HG03354 (cell line): ENCODE results near the gene RIPOR2.
"Not testable (repeated sequence)": the region's sequence is repeated elsewhere in the genome, so short reads cannot be mapped to it uniquely, and the experiment has no call there.

Experiments used
- ATAC-seq: cut with Tn5 transposase; IDR thresholded peaks from one replicate; pipeline ENCODE4 v1.9.1; 2021; ENCODE audit warnings: mild to moderate bottlenecking; ENCODE audit not compliant: unreplicated experiment, poor library complexity, severe bottlenecking

RIPOR2 gene

GRCh38 chr6:24883618-24884017 lies 52.1 kb downstream of the RIPOR2 start:
- ATAC-seq: peak; percentile 79

DNA sequence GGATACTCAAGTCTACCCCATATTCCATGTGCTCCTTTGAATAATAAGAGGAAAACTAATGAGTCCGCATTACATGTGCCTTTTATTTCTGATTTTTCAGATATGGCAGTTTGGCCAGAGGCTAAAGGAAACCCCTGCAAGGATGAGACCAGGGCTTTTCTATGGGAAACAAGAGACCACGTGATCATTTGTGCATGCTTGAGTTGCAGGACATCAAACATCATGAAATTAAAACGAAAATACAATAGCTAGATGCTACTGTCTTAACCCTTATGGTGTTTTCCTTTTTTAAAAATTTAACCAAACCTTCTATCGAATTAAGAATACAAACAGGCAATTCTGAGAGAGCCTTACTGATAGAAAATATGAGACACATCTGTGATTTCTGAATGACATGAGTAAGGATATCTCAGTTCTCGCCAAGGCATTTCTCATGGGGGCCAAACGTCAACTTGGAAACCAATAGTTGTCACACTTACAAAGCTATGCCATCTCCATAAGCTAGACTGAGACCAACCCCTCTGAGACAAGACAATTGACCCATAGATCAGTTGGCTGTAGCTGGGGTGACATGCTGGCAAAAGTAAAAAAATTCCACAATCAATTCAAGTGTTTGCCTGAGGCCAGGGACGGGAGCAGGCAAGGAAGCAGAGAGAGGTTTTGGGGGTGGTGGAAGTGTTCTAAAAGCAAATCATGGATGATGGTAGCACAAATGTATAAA lies 52.8 kb downstream of the RIPOR2 start:
- no peak for ATAC-seq

DNA sequence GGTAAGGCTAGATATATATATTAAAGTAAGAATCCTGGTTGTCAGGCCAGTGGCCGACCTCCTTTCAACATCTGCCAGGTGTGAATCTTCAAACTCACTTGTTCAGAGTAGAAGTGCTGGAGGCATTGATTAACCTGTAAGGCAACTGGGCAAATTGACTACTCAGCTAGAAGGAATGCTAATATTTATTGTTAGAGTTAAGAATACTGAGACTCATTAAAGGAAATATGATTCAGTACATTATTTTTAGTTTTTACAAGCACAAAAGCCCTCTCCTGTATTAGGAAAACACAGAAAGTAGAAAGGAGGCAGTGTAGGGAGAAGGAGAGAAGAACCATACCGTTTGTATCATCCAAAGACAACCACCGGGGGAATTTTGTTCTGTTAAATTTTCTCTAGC lies 53.5 kb downstream of the RIPOR2 start:
- ATAC-seq: no peak

- ATAC-seq: no peak
Observed at GRCh38 chr6:24881376-24881775, 54.4 kb downstream of the RIPOR2 start.

DNA sequence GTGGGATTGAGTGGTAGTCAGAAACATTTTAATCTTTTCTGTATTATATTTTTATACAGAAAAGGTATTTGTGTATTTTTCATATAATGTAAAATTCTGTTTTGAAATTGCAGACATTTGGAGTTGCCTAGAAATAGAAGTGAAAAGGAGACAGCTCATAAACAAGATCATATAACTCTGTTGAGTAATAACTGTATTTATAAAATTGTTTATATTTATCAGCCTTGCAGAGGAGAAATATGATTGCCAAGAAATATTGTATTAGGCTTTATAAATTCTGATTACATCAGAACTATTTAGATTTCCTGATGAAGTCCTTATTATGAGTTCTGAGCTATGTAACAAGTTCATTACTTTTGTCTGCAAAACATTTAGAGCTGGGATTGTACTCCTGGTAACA lies 55.3 kb downstream of the RIPOR2 start:
- ATAC-seq: no peak

GRCh38 chr6:24879351-24879750 lies 56.4 kb downstream of the RIPOR2 start:
- no peak for ATAC-seq

- ATAC-seq: not testable (repeated sequence)
Observed at GRCh38 chr6:24877747-24878146, 58.0 kb downstream of the RIPOR2 start.

DNA sequence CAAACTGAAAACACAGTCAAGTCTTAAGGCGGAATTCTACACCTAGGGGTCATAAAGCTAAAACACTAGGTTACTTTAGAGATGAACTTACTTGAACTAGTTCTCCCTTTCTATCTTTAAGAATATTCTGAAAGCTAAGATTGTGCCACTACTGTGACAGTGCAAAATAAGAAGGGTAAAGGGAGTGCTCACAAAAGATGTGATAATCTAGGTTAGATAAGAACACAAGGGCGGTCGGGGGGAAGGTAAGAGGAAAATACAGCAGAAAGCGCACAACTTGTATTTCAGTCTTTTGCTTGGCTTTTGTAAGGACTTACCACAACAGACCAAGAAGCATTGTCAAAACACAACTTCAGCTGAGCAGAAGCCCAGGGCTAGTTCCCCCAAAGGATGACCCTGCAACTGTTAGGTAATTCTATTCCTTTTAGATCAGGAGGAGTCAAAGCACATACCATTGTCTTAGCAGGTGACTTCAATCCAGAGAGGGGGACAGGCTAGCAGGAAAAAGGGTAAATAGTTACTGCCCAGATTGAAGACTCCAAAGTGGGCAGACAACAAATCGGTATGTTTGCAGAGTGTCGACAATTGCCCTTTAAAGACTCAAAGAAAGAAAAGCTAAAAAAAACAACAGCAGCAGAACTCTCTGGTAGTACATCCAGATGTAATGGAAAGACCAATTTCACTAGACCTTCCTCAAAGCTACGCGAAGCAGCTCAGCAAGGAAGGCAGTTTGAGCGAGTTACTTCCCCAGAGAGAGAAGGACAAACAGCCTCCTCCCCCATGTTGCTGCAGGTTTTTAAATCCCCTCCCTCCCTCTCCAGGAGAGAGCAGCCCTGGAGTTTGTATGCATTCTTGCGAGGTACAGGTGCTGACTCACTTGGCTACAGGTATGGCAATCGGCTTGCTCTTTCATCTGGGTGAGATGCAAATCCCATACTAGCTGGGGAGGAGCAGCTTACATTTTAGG lies 59.0 kb downstream of the RIPOR2 start:
- no peak for ATAC-seq

DNA sequence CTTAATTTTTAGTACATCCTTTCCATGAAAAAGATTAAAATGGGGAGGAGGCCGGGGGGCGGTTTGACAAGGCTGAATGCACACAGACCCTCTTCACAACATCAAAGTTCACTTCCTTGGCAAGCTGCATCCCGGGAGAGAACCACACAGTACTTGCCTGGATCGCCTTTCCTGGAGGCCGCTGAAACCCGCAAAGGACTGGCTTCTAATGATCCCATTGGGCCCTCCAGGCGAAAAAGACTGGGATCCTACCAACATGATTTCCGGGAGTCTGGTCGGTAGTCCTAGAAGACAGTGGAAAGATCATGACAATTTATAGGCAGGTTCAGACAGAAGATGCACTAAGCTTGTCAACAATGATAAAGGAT lies 60.2 kb downstream of the RIPOR2 start:
- no peak for ATAC-seq

GRCh38 chr6:24874776-24875533 lies 60.8 kb downstream of the RIPOR2 start:
- ATAC-seq: no peak

- ATAC-seq: no peak
Observed at GRCh38 chr6:24874128-24874527, 61.6 kb downstream of the RIPOR2 start.

DNA sequence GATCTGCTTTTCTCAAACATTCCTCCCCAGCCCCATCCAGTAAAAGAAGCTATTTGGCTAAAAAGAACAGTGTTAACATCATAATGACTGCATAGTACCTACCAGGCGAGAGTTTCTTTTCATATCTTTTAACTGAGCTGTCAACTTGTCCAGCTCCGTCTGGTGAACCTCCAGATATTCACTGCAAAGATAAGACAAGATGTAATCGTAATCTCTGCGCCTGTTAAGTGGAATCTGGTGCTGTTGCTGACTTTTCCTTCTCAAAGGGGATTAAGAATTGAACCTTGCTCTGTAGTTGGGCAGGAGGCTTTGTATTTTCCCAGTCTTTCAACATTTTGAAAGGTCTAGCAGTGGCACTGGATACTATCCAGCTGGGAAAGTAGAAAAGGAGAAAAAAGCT lies 63.0 kb downstream of the RIPOR2 start:
- ATAC-seq: no peak

DNA sequence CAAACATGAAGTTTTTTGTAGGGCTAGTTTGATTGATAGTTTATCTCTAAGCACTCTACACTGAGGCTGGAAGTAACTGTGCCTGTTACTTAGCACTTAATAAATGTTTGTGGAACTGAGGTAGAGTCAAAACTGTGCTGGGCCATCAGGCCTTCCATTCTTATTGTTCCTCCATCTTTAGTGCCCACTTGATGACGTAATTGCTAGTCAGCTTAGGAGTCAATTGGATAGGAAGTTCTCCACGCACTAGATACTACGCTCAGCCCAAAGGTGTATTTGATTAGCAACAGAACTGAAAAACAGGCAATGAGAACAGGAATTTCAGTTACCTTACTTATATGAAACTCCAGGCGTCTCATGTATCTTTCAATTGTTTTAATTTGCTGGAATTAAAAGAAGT lies 67.0 kb downstream of the RIPOR2 start:
- no peak for ATAC-seq

DNA sequence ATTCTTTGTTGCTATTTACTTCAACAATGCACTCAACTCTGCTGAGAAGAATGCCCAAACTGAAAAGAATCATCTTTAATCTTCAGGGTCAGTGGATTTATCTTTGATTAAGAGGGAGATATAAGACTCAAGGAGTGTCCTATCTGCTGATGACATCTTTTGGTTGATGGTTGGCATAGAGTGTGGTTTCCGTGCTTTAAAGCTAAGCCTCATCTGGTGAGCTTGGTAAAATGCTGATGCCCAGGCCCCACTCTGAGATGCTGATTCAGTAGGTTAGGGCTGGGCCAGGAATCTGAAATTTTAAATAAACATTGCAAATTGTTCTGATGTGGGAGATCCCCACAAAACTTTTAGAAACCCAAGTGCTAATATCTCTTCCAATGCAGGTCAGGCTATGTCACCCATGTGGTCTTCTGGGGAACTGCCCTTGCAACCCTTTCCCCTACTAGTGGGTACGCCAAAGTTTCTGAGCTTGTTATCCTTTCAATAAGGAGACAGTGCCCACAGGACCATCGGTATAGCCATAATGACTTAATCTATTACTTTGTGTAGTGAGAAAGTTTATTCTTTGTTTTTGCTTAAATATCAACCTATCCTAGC lies 68.6 kb downstream of the RIPOR2 start:
- no peak for ATAC-seq

DNA sequence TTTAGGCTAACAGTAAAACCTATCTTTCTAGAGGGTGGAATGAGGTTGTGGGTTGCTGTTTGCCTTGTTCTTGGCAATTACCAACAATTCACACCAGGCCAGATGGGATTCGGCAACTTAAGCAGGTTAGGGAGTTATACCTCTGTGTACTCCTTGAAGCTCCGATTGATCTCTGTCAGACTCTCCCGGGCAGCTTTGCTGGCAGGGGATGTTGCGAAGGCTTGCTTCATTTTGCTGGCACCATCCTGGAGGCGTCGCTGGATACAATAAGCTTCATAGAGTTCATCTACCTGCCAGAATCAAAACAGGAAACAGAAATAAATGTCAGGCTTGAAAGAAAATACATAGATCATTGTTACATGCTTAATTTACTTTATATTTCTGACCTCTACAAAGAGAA lies 70.6 kb downstream of the RIPOR2 start:
- ATAC-seq: no peak

DNA sequence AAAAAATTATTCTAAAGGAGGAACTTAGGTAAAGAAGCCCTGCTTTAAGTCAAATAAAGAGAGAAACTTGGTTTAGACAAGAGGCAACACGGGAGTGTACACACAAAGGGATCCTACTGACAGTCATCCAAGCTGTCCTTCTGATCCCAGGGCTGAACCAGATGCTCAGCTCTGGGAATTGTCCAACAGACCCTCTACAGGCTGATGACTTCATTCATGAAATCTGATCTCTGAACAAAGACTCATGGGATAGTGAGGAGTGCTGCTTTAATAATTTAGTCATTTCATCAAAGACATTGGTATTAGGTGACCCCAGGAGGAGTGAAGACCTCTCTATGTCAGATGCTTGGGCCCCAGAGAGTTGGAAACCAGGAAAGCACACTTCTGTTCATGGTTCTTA lies 71.4 kb downstream of the RIPOR2 start:
- no peak for ATAC-seq

DNA sequence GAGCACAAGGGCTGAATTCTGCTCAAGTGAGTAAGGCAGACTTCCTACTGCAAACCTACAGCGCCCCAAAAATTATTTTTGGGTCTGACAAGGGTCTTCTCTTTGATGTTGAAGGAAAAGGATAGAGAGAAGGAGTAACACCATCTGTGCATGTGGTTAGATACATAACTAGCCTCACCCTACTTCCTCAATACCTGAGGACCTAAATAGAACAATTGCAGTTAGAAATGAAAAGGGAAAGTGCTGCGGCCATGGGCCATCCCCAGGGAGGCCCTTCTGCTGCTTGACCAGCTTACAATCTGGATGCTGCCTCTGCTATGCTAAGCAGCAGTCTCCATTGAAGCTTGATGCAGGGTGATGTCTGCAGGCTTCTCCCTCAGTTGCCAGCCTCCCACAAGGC lies 73.8 kb downstream of the RIPOR2 start:
- ATAC-seq: peak; percentile 71

DNA sequence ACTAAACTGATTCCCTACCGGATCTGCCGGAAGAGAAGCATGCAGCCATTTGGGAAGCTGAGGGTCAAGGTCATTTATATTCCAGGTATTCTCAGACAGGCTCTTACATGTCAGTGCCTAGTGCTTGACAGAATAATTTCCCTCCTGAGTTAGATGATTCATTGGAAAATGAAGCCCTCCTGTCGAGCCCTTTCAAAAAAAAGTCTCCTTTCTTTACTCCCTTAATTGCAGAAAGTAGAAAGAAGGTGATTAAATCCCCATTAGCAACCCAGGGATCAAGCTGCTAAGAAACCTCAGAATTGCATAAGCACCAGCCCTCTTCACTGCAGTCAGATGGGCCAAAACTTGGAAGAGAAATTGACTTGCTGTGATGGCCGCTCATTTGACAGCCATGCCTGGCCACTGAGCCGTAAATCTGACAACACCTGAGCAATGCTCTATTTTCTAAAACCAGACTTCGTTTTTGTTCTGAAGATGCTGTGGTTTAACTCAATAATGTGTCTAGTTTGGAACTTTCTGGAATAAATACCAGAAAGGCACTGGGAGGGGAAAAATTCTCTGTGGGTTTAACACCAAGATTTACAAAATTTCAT lies 76.1 kb downstream of the RIPOR2 start:
- ATAC-seq: no peak

- no peak for ATAC-seq
Observed at GRCh38 chr6:24859132-24859531, 76.6 kb downstream of the RIPOR2 start.
